Sigmoid colon (tissue), 7 donors: ENCODE data around the gene PPM1B. TPM values are rescaled to one million over a fixed set of nuclear protein-coding genes. Genes with fewer than 3 reads are reported as not detected.

Experiments used
- DNase-seq: peaks from one replicate; pipeline ENCODE4 v3.0.0-alpha.2; 2019
- H3K27ac ChIP-seq, 4 donors: fragments of 200-600 bp; sonication (generic); one replicate each; pipeline ENCODE4 v1.5.1; 2016 to 2019; ENCODE audit warnings: mild to moderate bottlenecking in 1 of 4
- H3K27me3 ChIP-seq, 3 donors: fragments of 200-600 bp; sonication (generic); one replicate each; pipeline ENCODE4 v1.5.1; 2019; ENCODE audit warnings: mild to moderate bottlenecking in 1 of 3
- H3K36me3 ChIP-seq, 4 donors: fragments of 200-600 bp; sonication (generic); one replicate each; pipeline ENCODE4 v1.5.1; 2016 to 2019
- H3K4me1 ChIP-seq, 4 donors: fragments of 200-600 bp; sonication (generic); one replicate each; pipeline ENCODE4 v1.5.1; 2017 to 2019
- H3K4me3 ChIP-seq, 4 donors: fragments of 200-600 bp; sonication (generic); one replicate each; pipeline ENCODE4 v1.5.1; 2017 to 2019; ENCODE audit warnings: mild to moderate bottlenecking in 2 of 4, moderate library complexity in 1 of 4
- H3K9me3 ChIP-seq, 4 donors: fragments of 200-600 bp in 3 of 4; sonication (generic) in 3 of 4; one replicate each; pipeline versions ENCODE4 v1.5.1 to v1.6.1; 2013 to 2019
- EP300 ChIP-seq, 4 donors: sonication (generic); formaldehyde crosslinking; IDR thresholded peaks; one replicate each; pipeline ENCODE4 v1.6.1; 2017; ENCODE audit warnings: antibody characterized with exemption in 4 of 4
- POLR2A ChIP-seq, 2 donors: fragments of 450-650 bp; IDR thresholded peaks; one replicate each; pipeline ENCODE4 v1.6.1; 2016; ENCODE audit warnings: antibody characterized with exemption in 2 of 2, mild to moderate bottlenecking in 2 of 2, moderate library complexity in 2 of 2
- POLR2AphosphoS5 ChIP-seq, 4 donors: sonication (generic); formaldehyde crosslinking; IDR thresholded peaks; one replicate each; pipeline ENCODE4 v1.6.1; 2017; ENCODE audit warnings: antibody characterized with exemption in 4 of 4
- WGBS, 2 donors: extraction: QIAGEN DNeasy Blood & Tissue Kit; methylation state at CpG; one replicate each; pipeline ENCODE4 v1.1.7; 2013; 5-methylcytosine and 5-hydroxymethylcytosine counted together
- intact Hi-C: fragments of 100-400 bp; cut with DNase I; formaldehyde crosslinking; loops from one replicate; pipeline ENCODE4 v1.15.1; 2023
- polyA plus RNA-seq, 3 donors: library from polyadenylated mRNA; stranded (reverse); fragments of 200-250 nt; gene quantifications; one replicate each; pipeline ENCODE4 v1.2.3, GENCODE V29; 2013
- total RNA-seq, 4 donors: library from RNA; depleted of rRNA; stranded (reverse); fragments of >200 nt; gene quantifications; one replicate each; pipeline ENCODE4 v1.1.0, GENCODE V29; 2016
- TF ChIP-seq, protein P1 (sequence below), 4 experiments: fragments of 450-650 bp in 3 of 4; fragments of 200-600 bp in 1 of 4; IDR thresholded peaks; one replicate each; pipeline ENCODE4 v1.5.1; 2016 to 2019; ENCODE audit warnings: antibody characterized with exemption in 4 of 4, mild to moderate bottlenecking in 3 of 4, moderate library complexity in 2 of 4
- donor health status: healthy with polysubstance abuse.
- donor health status: Bipolar disorder and iron deficiency.
- donor health status: healthy.

The PPM1B gene
- total and polyA plus RNA-seq, 7 donors = 29.4 to 47.8 (median 41.3) TPM

DNA sequence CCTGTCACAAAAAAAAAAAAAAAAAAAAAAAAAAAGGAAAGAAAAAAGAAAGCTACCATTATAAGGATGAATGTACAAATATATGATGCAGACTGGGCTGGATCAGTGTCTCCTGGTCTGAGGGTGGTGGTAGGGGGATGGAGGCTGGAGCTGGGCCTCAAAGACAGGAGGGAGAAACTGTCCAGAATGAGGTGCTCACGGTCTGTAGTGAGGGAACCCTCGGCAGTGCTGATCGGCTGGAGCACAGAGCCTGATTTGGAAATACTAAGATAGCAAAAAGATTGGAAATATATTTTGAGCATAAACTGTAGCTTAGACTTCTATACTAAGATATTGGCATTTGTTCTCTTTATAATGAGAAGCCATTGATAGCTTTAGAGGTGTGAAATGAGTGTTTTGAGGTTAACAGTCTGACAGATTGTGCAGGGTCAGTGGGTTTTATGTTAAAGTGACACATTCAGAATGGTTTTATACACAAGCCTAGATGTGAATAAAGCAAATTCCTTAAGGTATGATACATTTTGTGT is 98.7 kb downstream of the PPM1B start:
- peaks cover 0 to 5% (median 0%) of the 10 kb centered on the region in 4 donors for H3K4me1 ChIP-seq
- no peak overlapping the region for H3K4me3 ChIP-seq
- H3K27me3 ChIP-seq = no peaks in the 10 kb centered on the region
- no peak for TF ChIP-seq POLR2A (IDR thresholded peaks at IDR 0.05)
- TF ChIP-seq EP300 (IDR thresholded peaks at IDR 0.05) = no peak
- TF ChIP-seq, protein P1, sequence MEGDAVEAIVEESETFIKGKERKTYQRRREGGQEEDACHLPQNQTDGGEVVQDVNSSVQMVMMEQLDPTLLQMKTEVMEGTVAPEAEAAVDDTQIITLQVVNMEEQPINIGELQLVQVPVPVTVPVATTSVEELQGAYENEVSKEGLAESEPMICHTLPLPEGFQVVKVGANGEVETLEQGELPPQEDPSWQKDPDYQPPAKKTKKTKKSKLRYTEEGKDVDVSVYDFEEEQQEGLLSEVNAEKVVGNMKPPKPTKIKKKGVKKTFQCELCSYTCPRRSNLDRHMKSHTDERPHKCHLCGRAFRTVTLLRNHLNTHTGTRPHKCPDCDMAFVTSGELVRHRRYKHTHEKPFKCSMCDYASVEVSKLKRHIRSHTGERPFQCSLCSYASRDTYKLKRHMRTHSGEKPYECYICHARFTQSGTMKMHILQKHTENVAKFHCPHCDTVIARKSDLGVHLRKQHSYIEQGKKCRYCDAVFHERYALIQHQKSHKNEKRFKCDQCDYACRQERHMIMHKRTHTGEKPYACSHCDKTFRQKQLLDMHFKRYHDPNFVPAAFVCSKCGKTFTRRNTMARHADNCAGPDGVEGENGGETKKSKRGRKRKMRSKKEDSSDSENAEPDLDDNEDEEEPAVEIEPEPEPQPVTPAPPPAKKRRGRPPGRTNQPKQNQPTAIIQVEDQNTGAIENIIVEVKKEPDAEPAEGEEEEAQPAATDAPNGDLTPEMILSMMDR (IDR thresholded peaks at IDR 0.05) = no peak
- TF ChIP-seq POLR2AphosphoS5 (IDR thresholded peaks at IDR 0.05) = no peak
- H3K36me3 ChIP-seq = no peaks in the 10 kb centered on the region
- DNase-seq = no peak
- 92 to 93% methylated on average over 3 of the region's 3 CpGs for WGBS, 2 donors
- H3K27ac ChIP-seq = peak overlapping the region in 1 of 4 donors; percentile 32
- intact Hi-C loops = no loop called here
- H3K9me3 ChIP-seq = no peaks in the 10 kb centered on the region

DNA sequence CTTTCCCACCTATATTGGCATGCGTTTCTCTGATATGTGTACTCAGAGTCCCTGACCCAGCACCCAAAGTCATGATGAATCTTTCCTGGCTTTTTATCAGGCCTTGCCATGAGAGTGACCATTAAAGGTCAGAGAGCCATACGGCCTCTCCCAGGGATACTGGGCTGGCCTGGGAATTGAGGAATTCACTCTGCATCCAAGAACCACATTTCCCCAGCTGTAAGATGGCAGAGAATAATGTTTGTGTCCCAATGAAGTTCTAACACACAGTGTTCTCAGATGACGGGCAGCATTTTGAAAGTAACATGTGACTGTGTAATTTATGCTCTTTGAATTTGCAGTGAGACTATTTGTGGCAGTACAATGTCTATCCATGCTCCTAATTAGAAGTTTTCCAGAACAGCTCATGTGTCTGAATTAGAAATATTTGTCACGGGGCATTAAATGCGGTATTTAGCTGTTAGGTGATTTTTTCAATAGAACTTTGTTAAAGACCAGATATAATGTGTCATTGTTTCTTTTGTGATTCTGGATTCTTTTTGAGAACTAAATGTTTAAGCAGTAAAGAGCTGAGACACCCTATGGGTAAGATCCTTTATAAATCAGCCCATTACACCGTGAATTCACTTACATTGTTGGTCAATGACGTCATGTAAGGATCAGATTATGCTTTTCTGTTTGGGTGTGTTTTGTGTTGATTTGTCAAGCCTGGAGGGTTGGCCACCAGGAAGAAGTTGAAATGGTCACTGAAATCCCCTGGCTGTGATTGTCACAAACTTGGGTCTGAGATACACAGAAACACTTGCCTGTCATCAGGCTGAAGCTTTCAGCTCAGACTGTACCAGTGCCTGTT is 99.3 kb downstream of the PPM1B start:
- Histone ChIP-seq H3K9me3 (no peaks in the 10 kb centered on the region), H3K4me1 (peaks cover 0 to 5% (median 0%) of the 10 kb centered on the region in 4 donors), H3K4me3 (no peak overlapping the region), H3K36me3 (no peaks in the 10 kb centered on the region), H3K27ac (peak overlapping the region in 2 of 4 donors; percentile 17 to 59), H3K27me3 (no peaks in the 10 kb centered on the region)
- no peak for DNase-seq
- TF ChIP-seq EP300 (IDR thresholded peaks at IDR 0.05) (no peak), POLR2AphosphoS5 (IDR thresholded peaks at IDR 0.05) (peak in 3 of 4 donors; percentile 23 to 39 (median 34)), POLR2A (IDR thresholded peaks at IDR 0.05) (no peak)
- TF ChIP-seq, protein P1 (IDR thresholded peaks at IDR 0.05) = no peak
- whole genome bisulfite sequencing, 2 donors = 82 to 83% methylated on average over 7 of the region's 7 CpGs
- intact Hi-C loops = no loop called here

GRCh38 chr2:44269831-44270230 is 101.2 kb downstream of the PPM1B start:
- DNase-seq = no peak
- intact Hi-C loops = no loop called here
- Histone ChIP-seq H3K36me3 (no peaks in the 10 kb centered on the region), H3K27ac (no peak overlapping the region), H3K4me3 (no peak overlapping the region), H3K4me1 (peaks cover 0 to 5% (median 0%) of the 10 kb centered on the region in 4 donors), H3K9me3 (no peaks in the 10 kb centered on the region), H3K27me3 (no peaks in the 10 kb centered on the region)
- TF ChIP-seq EP300 (IDR thresholded peaks at IDR 0.05) (no peak), POLR2A (IDR thresholded peaks at IDR 0.05) (no peak), POLR2AphosphoS5 (IDR thresholded peaks at IDR 0.05) (no peak)
- TF ChIP-seq, protein P1 (IDR thresholded peaks at IDR 0.05) = no peak
- WGBS, 2 donors = 23 to 67% methylated on average over 1 of the region's 1 CpG

DNA sequence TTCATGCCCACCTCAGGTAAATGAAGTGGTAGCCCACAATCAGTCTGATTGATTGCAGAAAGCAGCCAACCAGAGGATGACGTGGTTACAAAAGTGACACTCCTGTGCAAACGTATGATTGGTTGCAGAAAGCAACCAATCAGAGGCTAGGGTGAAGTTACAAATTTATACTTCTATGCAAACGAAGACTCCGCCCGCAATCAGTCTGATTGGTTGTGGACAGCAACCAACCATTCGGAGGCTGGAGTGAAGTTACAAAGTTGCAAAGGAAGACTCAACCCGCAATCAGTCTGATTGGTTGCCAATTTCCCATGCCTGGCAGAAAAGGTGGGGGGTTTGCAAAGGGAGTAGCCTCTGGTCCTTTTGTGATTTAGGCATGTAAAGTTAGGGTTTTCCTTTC is 102.6 kb downstream of the PPM1B start:
- H3K27ac ChIP-seq = no peak overlapping the region
- no peak for DNase-seq
- no peak overlapping the region for H3K4me3 ChIP-seq
- peaks cover 0 to 5% (median 0%) of the 10 kb centered on the region in 4 donors for H3K4me1 ChIP-seq
- no peaks in the 10 kb centered on the region for H3K9me3 ChIP-seq
- no peaks in the 10 kb centered on the region for H3K36me3 ChIP-seq
- TF ChIP-seq POLR2AphosphoS5 (IDR thresholded peaks at IDR 0.05) (no peak), POLR2A (IDR thresholded peaks at IDR 0.05) (no peak), EP300 (IDR thresholded peaks at IDR 0.05) (no peak)
- TF ChIP-seq, protein P1 (IDR thresholded peaks at IDR 0.05) = no peak
- no peaks in the 10 kb centered on the region for H3K27me3 ChIP-seq
- WGBS, 2 donors = 97% methylated on average over 7 of the region's 7 CpGs
- intact Hi-C loops = no loop called here
